Ureter (tissue), 1 donor: ENCODE data around the gene RIMBP2. TPM values are rescaled to one million over a fixed set of nuclear protein-coding genes. Genes with fewer than 3 reads are reported as not detected.
"Not testable (repeated sequence)": the region's sequence is repeated elsewhere in the genome, so short reads cannot be mapped to it uniquely, and the experiment has no call there.

ENCODE experiments used
- DNase-seq: peaks from one replicate; pipeline ENCODE4 v3.0.0-alpha.2; 2020; ENCODE audit warnings: low spot score
- total RNA-seq: library from RNA; stranded (reverse); gene quantifications from one replicate; pipeline ENCODE4 v1.2.4, GENCODE V29; 2023
- donor health status: DM: yes; HTN: yes; CAD: no.

RIMBP2 gene
- total RNA-seq, 1 donor from 2014 or later = 0.57 TPM

DNA sequence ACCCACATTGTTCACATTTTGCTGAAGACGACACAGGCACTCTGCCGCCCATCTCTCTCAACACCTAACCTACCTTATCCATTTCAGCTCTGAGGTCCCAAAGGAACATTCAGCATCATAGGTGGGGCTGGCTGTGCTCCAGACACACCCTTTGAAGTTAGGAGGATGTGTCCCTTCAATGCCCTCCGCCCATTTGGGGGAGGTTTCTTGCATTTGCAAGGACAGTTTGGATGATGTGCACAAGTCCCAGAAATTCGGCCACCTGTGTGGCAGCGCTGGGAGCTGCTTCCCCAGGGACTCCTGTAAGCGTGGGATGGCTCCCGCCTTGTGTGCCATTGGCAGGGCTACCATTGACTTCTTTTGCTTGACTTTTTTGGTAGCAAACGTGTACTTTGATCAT is 113.8 kb downstream of the RIMBP2 start:
- DNase-seq = no peak

DNA sequence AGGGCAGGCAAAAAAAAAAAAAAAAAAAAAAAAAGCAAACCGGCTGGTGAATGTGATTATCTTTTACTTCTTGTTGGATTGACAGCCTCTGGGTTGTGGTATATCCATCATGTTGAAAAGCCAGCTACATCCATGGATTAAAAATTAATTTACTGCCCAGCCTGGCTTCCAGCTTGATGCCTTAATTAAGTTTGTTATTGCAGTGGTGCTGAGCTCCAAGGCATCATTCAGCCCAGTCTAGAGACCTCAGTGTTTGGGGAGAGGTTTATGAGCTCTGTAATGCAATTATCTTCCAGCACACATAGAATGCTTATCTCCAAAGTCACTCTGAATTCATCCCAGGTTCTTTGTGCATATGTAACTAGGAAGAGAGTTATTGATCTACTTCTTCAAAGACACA is 114.8 kb downstream of the RIMBP2 start:
- DNase-seq = no peak

DNA sequence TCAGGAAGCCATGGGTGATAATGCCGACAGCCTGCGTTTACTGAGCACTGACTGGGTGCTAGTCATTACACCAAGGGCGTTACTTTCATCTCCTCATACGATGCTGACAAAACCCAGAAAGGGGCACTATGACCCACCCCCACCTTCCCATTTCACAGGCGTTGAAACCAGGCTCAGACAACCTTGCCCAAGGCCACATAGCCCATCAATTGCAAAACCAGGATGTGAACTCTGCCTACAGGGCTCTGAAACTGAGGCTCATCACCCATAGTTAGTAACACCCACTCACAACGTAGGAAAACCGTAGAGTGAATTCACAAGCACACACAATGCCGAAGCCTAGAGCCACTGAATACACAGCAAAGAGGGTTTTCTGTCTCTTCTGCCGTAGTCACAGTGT is 119.9 kb downstream of the RIMBP2 start:
- DNase-seq = no peak

DNA sequence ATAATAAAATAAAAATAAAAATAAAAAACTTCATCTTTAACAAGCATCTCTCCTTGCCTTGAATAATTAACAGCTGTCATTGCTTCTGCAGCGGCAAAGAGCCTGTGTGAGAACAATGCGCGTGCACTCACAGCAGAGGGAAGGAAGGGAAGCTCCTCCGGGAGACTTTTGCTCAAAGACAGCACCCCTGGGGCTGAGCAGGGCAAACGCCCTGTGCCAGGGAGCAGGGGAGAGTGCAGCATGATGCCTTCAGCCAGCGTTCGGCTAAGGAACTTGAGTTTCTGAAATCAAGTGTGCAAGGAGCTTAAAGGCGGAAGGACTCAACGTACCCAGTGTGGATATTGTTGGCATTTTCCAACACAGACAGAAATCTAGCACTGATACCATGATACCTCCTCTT is 120.5 kb downstream of the RIMBP2 start:
- no peak for DNase-seq

DNA sequence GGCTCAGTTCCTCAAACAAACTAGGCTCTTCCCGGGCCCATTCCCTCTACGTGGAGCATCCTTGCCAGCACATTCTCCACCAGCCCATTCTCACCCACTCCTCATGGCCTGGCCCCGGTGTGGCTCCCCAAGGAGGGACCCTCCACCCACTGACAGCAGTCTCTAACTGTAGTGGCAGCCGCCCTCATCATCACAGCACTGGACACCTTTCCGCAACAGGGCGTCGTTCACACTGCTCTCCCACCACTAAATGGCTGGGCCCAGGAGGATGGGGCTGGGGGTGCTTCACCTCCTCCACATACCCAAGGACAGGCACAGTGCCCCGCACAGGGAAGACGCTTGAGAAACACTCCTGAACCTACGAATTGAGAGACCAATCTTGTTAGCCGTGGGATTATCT is 123.0 kb downstream of the RIMBP2 start:
- DNase-seq = no peak

DNA sequence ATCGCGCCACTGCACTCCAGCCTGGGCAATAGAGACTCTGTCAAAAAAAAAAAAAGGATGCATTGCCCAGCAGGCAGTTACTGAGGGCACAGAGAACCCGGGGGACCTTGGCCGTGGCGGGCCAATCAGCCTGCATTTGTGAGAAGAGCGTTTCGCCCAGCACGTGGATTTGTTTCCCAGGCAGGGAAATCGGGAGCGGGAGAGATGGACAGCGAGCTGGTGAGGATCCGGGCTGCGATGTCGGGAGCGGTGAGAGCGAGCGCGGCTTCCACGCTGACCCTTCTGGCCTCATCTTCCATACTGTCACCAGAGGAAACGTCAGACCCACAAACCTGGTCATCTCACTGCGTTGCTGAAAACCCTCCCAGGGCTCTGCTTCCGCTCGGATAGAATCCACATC is 123.5 kb downstream of the RIMBP2 start:
- no peak for DNase-seq

DNA sequence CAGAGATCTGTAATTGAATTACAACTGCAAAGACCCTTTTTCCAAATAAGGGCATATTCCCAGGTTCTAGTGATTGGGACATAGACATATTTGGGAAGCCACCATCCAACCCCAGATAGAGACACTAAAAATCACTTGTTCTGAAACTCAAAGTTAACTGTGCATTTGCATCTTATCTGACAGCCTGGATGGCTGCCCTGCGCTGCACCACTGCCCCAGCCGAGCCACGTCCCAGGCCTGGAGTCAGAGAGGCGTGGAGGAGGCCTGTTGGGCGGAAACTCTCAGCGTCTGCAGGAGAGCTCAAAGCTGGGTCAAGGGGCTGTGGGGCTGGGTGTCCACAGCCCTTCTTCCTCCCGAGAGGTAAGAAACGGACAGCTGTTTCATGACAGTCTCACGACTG is 124.4 kb downstream of the RIMBP2 start:
- DNase-seq = no peak

DNA sequence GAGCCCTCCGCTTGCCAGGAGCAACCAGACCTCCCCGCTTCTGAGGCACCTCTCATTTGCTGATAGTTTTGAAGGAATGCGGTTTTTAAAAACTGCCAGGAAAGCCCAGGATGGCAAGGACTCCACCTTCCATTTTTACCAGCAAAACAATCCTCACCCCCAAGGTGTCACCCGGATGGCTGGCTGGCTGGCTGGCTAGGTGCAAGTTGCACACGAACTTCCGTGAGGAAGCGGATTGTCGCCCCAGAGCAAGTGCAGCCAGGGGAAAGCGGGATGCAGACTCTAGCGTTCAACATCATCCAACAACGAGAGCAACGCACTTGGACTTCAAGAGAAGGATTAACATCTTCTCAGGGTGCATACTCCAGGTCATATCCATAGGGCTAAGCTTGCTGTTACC is 125.4 kb downstream of the RIMBP2 start:
- no peak for DNase-seq

DNA sequence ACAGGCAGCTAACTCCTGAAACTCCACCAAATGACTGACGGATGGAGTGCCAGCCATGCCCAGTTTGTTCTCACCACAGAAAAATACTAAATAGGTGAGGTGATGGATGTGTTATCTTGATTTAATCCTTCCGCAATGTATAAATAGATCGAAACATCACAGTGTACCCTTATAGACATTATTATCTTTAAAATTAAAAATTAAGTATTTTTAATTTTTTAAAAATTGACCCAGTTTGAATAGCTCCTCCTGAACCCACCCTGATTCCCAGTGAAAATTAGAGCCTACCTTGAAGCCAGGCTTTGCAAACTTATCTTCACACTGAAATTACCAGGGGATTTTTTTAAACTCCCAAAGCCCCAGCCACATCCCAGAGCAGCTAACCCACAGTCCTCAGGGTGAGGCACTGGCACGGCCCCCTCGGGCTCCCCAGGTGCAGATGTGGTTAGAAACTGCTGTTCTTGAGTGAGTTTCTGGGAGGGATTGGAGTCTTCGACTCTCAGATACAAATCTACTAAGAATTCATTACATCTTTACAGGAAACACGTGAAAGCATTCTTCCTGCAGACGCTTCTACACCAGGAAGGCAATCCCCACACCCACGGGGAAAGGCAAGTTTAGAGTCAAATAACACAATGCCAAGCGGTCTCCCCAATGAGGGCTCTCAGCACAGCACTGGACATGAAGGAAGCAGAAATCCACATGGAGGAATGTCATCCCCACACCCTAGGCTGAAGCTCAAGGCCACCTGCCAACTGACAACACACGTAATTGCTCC is 126.4 kb downstream of the RIMBP2 start:
- no peak for DNase-seq

DNA sequence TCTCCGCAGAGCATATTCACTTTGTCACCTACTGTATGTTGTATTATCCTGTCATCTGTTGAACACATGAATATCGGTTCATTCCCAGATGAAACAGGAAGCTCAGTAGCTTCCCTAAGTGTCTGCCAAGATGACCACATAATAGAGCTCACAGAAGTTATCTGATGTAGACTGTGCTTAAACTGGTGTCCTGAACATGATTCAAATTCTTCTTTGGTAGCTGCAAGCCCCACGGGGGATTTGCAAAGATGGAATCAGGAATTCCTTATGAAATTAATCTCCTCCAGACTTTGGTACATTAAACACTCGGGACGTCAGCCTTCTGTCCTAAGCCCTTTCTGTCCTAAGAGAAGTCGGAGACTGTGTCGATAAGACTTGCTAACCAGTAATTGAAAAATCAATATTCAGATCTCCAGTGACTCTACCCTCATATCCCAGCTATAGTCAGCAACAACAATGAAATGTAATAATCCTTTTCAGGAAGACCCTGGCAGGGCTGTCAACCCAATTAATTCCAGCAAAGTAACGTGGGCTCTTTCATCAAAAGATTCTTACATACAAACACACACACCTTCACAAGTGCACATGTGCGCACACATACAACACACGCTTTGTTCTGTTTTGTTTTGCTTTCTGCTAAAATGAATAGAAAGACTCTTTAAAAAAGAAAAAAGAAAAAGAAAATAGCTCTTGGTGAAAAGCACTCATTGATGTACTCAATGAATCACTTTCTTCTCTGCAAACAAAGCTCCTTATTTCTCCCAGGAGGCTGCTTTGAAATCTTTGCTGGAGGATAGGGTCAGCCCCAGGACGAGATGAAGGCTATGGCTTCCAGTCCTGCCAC is 127.2 kb downstream of the RIMBP2 start:
- no peak for DNase-seq

DNA sequence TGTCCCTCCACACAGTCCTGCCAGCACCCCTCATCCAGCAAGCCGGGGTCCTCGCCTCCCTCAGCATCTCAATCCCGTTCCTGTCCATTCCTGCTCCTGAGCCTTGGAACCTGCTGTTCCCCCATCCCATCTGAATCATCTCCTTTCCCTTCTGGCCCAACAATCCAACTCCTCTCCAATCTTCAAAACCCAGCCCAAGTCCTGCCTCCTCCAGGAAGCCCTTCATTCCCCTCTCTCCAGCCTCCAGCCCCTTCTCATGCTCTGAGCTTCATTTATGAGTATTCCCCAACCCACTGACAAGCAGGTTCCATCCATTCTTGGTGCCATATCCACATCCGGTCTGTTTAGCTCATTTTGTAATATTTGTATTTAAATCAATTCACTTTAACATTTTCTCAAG is 128.1 kb downstream of the RIMBP2 start:
- DNase-seq = no peak

DNA sequence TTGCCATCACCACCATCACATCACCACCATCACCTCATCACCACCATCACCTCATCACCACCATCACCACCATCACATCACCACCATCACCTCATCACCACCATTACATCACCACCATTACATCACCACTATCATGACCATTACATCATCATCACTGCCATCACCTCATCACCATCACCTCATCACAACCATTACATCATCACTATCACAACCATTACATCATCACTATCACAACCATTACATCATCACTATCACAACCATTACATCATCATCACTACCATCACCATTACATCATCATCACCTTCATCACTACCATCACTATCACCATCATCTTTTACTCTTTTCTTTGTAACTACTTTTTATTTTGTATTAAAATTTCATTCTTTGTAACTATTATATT is 131.6 kb downstream of the RIMBP2 start:
- not testable (repeated sequence) for DNase-seq

DNA sequence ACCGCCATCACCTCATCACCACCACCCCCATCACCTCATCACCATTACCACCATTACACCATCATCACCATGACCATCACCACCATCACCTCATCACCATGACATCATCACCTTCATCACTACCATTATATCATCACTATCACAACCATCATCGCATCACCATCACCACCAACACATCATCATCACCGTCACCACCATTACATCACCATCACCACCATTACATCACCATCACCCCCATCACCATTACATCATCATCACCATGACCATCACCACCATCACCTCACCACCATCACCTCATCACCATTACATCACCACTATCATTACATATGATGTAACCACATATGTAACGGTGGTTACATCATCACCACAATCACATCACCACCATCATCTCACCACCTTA is 132.3 kb downstream of the RIMBP2 start:
- DNase-seq = no peak

DNA sequence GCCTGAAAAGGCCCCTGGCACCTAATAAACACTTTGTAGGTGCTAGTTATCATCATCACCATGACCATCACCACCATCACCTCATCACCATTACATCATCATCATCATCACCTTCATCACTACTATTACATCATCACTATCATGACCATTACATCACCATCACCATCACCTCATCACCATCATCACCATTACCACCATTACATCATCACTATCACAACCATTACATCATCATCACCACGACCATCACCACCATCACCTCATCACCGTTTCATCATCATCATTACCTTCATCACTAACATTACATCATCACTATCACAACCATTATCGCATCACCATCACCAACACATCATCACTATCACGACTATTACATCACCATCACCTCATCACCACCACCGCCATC is 132.8 kb downstream of the RIMBP2 start:
- DNase-seq = no peak

DNA sequence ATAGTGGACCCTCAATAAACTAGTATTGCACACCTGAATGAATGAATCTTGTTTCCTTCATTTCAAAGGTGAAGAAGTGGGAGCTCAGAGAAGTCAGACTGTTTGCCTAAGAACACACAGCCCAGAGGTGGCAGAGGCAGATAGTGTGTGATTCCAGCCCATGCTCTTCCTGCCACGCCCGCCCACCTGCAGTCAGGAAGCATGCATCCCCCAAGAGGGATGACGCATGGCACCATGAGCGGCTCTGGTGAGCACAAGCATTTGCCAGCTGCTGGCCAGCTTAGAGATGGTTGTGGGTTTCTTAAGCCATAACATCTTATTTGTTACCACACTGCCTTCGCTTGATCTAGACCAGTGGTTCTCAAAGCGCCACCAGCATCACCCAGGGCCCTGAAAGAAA is 133.8 kb downstream of the RIMBP2 start:
- DNase-seq = no peak

DNA sequence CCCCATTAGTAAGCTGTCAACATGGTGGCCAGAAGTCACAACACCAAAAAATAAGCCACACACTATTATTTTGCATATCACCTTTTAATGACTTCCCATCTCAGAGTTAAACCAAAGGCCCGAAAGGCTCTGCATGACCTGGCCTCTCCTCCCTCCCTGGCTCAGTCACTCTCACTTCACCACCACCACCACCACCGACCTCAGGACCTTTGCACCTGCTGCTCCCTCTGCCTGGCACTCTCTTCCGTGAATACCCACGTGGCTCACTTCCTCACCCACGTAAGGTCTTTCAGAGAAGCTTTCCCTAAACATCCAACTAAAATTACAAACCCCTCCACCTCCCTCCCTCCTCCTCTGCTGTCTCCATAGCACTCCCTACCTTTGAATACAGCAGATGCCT is 134.3 kb downstream of the RIMBP2 start:
- no peak for DNase-seq

DNA sequence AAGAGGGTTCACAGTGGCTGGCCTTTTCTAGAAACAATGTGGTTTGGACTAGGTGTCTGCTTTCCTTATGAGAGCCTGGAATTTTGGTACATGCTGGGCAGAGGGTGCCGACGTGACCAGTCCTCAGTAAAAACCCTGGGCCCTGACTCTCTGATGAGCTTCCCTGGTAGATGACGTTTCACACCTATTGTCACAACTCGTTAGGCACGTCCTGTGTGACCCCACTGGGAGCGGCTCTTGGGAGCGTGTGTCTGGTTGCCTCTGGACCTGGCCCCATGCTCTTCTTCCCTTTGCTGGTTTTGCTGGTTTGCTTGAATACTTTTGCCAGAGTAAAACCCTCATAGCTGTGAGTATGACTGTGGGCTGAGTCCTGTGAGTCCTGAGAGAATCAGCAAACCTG is 136.9 kb downstream of the RIMBP2 start:
- DNase-seq = no peak

DNA sequence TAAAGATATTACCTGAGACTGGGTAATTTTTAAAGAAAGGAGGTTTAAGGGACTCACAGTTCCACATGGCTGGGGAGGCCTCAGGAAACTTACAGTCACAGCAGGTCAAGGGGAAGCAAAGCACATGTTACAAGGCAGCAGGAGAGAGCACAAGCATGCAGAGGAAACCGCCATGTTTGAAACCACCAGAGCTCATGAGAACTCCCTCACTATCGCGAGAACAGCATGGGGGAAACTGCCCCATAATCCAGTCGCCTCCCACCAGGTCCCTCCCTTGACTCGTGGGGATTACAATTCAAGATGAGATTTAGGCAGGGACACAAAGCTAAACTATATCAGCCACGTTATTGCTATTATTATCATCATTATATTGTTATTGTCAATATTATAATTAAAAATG is 138.7 kb downstream of the RIMBP2 start:
- no peak for DNase-seq

DNA sequence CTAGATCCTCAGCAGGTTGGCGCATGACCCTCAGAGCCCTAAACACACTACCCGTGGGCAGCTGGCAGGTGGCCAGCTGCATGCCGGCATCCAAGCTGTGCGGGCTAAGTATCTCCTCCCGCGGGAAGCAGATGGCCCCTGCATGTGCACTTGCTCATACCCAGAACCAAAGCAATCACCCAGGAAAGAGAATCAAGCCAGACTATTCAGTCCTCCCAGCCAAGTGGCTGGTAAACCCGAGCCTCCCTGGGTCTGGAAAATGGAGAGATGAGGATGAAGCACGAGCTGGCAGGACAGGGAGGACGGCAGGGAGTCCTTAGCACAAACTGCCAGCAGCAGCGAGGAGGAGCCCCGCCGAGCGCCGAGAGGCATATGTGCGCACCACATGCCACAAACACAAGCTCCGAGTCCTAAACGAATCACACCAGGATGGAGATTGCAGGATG is 139.7 kb downstream of the RIMBP2 start:
- no peak for DNase-seq

DNA sequence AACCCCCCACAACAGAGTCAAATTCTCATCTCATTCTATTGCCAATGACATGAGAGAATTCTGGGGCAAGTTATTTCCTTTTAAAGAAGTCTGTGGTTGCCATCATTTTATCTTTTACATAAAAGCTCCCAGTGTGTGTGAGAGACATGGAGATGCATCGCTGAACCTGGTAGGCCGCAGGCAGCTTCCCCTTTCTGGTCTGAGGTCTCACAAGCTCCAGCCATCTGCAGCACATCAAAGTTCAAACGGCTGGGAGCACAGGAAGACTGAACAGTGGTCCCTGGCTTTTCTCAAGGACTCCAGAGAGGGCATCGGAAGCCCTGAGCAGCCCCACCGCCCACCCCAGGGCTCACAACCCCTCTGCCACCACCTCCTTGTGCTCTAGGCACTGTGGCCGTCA is 141.7 kb downstream of the RIMBP2 start:
- no peak for DNase-seq

DNA sequence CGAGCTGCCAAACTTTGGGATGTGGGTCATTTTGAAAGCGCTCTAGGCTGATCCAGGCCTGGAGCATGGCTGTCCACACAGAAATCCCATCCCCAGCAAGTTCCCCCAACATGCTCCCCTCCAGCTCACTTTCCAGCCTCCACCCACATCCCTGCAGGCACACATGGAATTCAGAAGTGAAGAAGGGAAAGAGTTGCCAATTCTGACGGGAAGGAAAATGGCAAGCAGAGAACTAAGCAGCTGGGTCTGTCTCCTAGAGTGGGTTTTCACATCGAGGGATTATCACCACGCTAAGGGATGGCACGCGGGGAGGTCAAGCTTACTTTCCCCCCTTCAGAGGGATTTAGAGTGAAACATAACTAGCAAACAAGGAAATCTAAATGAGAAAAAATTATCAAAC is 142.3 kb downstream of the RIMBP2 start:
- no peak for DNase-seq

DNA sequence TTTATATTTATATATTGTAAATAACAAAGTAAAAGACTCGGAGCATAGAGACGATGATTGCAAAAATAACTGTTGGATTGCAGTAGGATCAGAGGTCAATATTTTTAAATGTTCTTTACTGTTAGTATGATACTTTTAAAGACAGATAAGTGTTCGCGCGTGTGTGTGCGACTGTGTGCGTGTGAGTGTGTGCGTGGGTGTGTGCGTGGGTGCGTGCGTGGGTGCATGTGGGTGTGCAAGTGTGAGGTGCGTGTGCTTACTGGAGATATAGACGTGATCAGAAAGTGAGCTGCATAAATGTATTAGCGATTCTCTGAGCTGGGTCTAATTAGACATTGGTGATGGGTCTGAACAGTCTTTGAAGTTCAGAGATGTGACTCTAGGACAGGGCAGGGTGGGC is 142.9 kb downstream of the RIMBP2 start:
- no peak for DNase-seq

DNA sequence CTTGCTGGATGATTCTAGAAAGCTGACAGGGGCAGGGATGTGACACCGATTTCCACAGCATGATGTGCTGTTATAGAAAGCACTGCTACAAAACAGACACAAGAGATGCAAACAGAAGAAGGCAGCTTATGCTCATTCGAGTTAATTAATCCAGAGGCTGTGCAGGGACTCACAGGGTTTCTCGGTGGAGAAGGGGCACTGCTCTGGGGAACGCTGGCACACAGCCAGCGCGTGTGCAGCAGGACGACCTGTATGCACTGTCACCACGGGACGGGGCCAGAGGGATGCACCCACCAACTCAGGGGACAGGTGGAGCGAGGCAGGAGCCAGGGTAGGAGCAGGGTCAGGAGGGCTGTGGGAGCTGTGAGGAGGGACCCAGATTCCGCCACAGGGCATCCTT is 143.5 kb downstream of the RIMBP2 start:
- DNase-seq = no peak
